HCT116 (cell line): ENCODE data around the gene ONECUT3.

Experiments used
- ATF3 ChIP-seq: IDR thresholded peaks from 2 replicates; pipeline ENCODE4 v1.6.1; 2012
- CBX3 ChIP-seq: IDR thresholded peaks from 2 replicates; pipeline ENCODE4 v1.6.1; 2012; ENCODE audit warnings: low read depth
- CTCF ChIP-seq, 3 experiments: fragments of 200-600 bp in 1 of 3; sonication (generic) in 1 of 3; IDR thresholded peaks in 2 of 3; conservative IDR thresholded peaks in 1 of 3; 2 replicates each; pipeline ENCODE4 v1.5.1; 2012 to 2017; ENCODE audit warnings: low read depth in 2 of 3, low read length in 2 of 3, antibody characterized with exemption in 1 of 3, borderline replicate concordance in 1 of 3, control low read depth in 1 of 3, mild to moderate bottlenecking in 1 of 3, mixed read lengths in 1 of 3, mixed run types in 1 of 3, moderate library complexity in 1 of 3; ENCODE audit not compliant: insufficient read depth in 1 of 3
- EZH2 ChIP-seq: fragments of 200-600 bp; sonication (generic); IDR thresholded peaks from 2 replicates; pipeline ENCODE4 v1.6.1; 2017; ENCODE audit warnings: antibody characterized with exemption, mixed run types
- EZH2phosphoT487 ChIP-seq: fragments of 200-600 bp; IDR thresholded peaks from 2 replicates; pipeline ENCODE4 v1.6.1; 2018; ENCODE audit warnings: antibody characterized with exemption, borderline replicate concordance
- JUND ChIP-seq: IDR thresholded peaks from 2 replicates; pipeline ENCODE4 v1.6.1; 2012
- MAX ChIP-seq: IDR thresholded peaks from 2 replicates; pipeline ENCODE4 v1.6.1; 2012
- POLR2A ChIP-seq: IDR thresholded peaks from 2 replicates; pipeline ENCODE4 v1.7.0; 2011; ENCODE audit warnings: borderline replicate concordance; ENCODE audit not compliant: insufficient read depth, insufficient read length; ENCODE audit errors: extremely low read depth
- POLR2AphosphoS5 ChIP-seq: IDR thresholded peaks from 2 replicates; pipeline ENCODE4 v1.6.1; 2011; ENCODE audit warnings: mild to moderate bottlenecking, low read depth, low read length, moderate library complexity
- SIN3A ChIP-seq: IDR thresholded peaks from 2 replicates; pipeline ENCODE4 v1.6.1; 2012; ENCODE audit warnings: low read depth
- TCF7L2 ChIP-seq: IDR thresholded peaks from 2 replicates; pipeline ENCODE4 v1.7.0; 2011; ENCODE audit warnings: borderline replicate concordance, inconsistent platforms; ENCODE audit not compliant: insufficient read depth, insufficient read length; ENCODE audit errors: extremely low read depth
- ZFX ChIP-seq: fragments of 450-650 bp; IDR thresholded peaks from 2 replicates; pipeline ENCODE4 v1.6.1; 2017

GRCh38 chr19:1736927-1737326, 16.4 kb upstream of the ONECUT3 start:
- no peak for TF ChIP-seq TCF7L2
- no peak for TF ChIP-seq POLR2AphosphoS5
- no peak for TF ChIP-seq CBX3
- TF ChIP-seq EZH2phosphoT487 = no peak
- no peak for TF ChIP-seq POLR2A
- TF ChIP-seq CTCF (IDR thresholded peaks at IDR 0.05 in 2 of 3, conservative IDR thresholded peaks at IDR 0.05 in 1 of 3; ENCODE audit: borderline replicate concordance in 1 of 3, insufficient read depth in 1 of 3, low read depth in 2 of 3, low read length in 2 of 3) = no peak
- TF ChIP-seq ATF3 = no peak
- TF ChIP-seq JUND = no peak
- no peak for TF ChIP-seq ZFX
- no peak for TF ChIP-seq MAX
- no peak for TF ChIP-seq EZH2
- no peak for TF ChIP-seq SIN3A
